ENCODE data around the gene LMAN1L. TPM values are rescaled to one million over a fixed set of nuclear protein-coding genes. Genes with fewer than 3 reads are reported as not detected.

LMAN1L gene
- total RNA-seq, 4 donors from 2014 or later: not detected

GRCh38 chr15:74872702-74873035 is 60.0 kb downstream of the LMAN1L start:
- intact Hi-C loops (cut with DNase I; ENCODE audit: low total_unique reads): loop anchor here (1.0 kb wide), 2 partner anchors 29 to 84 kb away; partner anchors contain the start of genes RPP25 and ULK3

DNA sequence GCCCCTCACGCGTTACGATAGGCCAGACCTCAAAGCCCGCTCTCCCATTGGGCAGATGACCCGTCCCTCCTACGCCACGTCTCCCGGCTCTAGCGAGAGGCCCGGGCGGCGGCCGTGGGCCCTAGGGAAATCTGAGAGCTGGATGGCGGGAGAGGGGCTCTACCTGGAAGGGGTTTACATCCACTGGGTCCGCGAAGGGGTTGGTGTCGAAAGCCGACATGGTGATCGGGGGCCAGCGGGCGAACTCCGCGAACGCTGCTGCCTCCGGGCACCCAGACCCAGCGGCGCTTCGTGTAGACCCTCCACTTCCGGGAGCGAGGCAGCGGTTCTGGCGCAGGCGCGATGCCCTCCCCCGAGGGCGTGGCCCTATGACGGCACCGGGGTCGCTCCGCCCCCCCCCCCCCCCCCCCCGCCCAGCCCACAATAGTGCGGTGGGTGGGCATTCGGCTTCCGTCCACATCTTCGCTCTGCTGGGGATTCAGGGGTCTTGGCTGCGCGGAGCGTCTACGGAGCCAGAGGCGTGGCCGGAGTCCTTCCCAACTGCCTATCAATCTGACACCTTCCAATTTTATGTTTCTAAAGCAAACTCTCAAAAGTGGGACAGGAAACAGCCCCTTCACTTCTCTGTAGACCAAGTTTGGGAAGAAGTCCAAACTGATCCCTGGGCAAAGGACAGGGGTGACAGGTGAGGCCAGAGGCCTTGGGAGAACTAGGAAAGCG is 60.6 kb downstream of the LMAN1L start, which contains the start of gene SCAMP2:
Gene SCAMP2 (minus strand): TSS at position 330 of the 720 bp plus-strand sequence. CDS start 110 bp downstream, at position 220.
- Histone ChIP-seq H3K27me3 (no peaks in the 10 kb centered on the region), H3K4me1 (peaks cover 41 to 52% of the 10 kb centered on the region in 2 donors), H3K4me3 (peak within 1 kb of the TSS; percentile 74 to 91 (median 84)), H3K36me3 (no peaks in the 10 kb centered on the region), H3K27ac (peak within 1 kb of the TSS; percentile 94 to 99 (median 96)), H3K9me3 (no peaks in the 10 kb centered on the region)
- in situ Hi-C loops (cut with MboI; ENCODE audit: low sequenced_read_pairs in 4 of 4): no loop called here
- DNase-seq: peak; percentile 94
- intact Hi-C loops (cut with DNase I; ENCODE audit: low total_unique reads): loop anchor here (1.0 kb wide), 2 partner anchors 30 to 83 kb away; partner anchors contain the start of genes RPP25 and ULK3
- peak; percentile 90 to 94 for ATAC-seq
- peak; percentile 82 to 90 for TF ChIP-seq POLR2A (IDR thresholded peaks at IDR 0.05)
- peak in 1 of 5 experiments; percentile 12 for TF ChIP-seq CTCF (IDR thresholded peaks at IDR 0.05 in 4 of 5, conservative IDR thresholded peaks at IDR 0.05 in 1 of 5)

More at GRCh38 chr15:74872702-74873035, 60.0 kb downstream of the LMAN1L start:
- no peaks in the 10 kb centered on the region for H3K27me3 ChIP-seq
- ATAC-seq: peak in 1 of 2 donors; percentile 1
- no peaks in the 10 kb centered on the region for H3K9me3 ChIP-seq
- H3K4me1 ChIP-seq: peaks cover 46 to 57% of the 10 kb centered on the region in 2 donors
- peak overlapping the region; percentile 94 to 99 (median 96) for H3K27ac ChIP-seq
- TF ChIP-seq CTCF (IDR thresholded peaks at IDR 0.05 in 4 of 5, conservative IDR thresholded peaks at IDR 0.05 in 1 of 5): no peak
- no peak for TF ChIP-seq POLR2A (IDR thresholded peaks at IDR 0.05)
- DNase-seq: no peak
- H3K36me3 ChIP-seq: no peaks in the 10 kb centered on the region
- peak overlapping the region; percentile 74 to 91 (median 84) for H3K4me3 ChIP-seq
- in situ Hi-C loops (cut with MboI; ENCODE audit: low sequenced_read_pairs in 4 of 4): no loop called here

DNA sequence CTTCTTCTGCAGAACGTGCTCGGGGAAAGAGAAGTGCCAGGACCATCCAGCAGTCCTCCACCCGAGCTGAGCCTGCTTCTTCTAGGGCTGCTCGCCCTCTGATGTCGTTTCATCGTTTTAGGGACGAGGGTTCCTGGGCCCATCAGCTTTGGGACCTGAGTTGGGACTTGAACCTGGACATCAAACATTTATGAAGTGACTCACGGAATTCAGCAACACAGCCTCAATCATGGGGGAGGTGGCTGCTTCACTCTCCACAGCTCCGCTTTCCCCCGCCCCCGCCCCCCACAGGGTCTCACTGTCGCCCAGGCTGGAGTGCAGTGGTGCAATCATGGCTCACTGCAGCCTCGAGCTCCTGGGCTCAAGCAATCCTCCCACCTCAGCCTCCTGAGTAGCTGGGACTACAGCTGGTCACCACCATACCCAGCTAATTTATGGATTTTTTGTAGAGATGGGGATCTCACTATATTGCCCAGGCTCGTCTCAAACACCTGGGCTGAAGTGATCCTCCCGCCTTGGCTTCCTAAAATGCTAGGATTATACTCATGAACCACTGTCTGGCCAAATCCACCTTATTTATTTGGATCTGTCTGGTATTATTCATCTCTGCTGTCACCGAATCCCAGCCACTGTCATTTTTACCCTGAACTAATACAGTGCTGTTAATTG is 61.3 kb downstream of the LMAN1L start:
- intact Hi-C loops (cut with DNase I; ENCODE audit: low total_unique reads) (loop anchor here (1.0 kb wide), 2 partner anchors 31 to 82 kb away; partner anchors contain the start of genes RPP25 and ULK3), in situ Hi-C loops (cut with MboI; ENCODE audit: low sequenced_read_pairs in 4 of 4) (no loop called here)
- no peaks in the 10 kb centered on the region for H3K36me3 ChIP-seq
- no peak for TF ChIP-seq CTCF (IDR thresholded peaks at IDR 0.05 in 4 of 5, conservative IDR thresholded peaks at IDR 0.05 in 1 of 5)
- no peak for TF ChIP-seq POLR2A (IDR thresholded peaks at IDR 0.05)
- H3K27me3 ChIP-seq: no peaks in the 10 kb centered on the region
- H3K4me1 ChIP-seq: peaks cover 34 to 45% of the 10 kb centered on the region in 2 donors
- peak overlapping the region; percentile 74 to 91 (median 84) for H3K4me3 ChIP-seq
- no peaks in the 10 kb centered on the region for H3K9me3 ChIP-seq
- no peak for DNase-seq
- peak overlapping the region; percentile 94 to 99 (median 96) for H3K27ac ChIP-seq
- peak in 1 of 2 donors; percentile 26 for ATAC-seq

Small RNAs within 50 kb of the gene (microRNA-seq; reads per million reads assigned to microRNA genes)
- gene MIR4513 (ENCODE audit: borderline replicate concordance in 2 of 2) (0 reads per million in 2 donors), gene MIR6882 (ENCODE audit: borderline replicate concordance in 2 of 2) (0 to 1.2 reads per million in 2 donors)

Other genes with a start within 250 kb of the LMAN1L start
- gene CLK3, start 197.0 kb upstream of the LMAN1L start, total RNA-seq: 100 to 1,000 TPM in 2 of 4 donors, 10 to 100 TPM in 2; 45.4 to 152 (median 105) TPM
- gene EDC3, start 116.8 kb upstream of the LMAN1L start, total RNA-seq: 10 to 100 TPM in 3 of 4 donors, 1 to 10 TPM in 1; 7.9 to 19.4 (median 11.6) TPM
- 1 to 10 TPM in 2 of 4 donors, under 1 TPM in 2; 0.41 to 3.0 (median 1.6) TPM for gene CYP1A1, start 87.3 kb upstream of the LMAN1L start, total RNA-seq
- not detected for gene CYP1A2, start 64.0 kb upstream of the LMAN1L start, total RNA-seq
- gene CSK, start 30.8 kb upstream of the LMAN1L start, total RNA-seq: 10 to 100 TPM in 2 of 4 donors, 1 to 10 TPM in 2; 6.4 to 11.7 (median 10.8) TPM
- not detected for gene CPLX3, start 13.8 kb downstream of the LMAN1L start, total RNA-seq
- gene ULK3, start 30.3 kb downstream of the LMAN1L start, total RNA-seq: 10 to 100 TPM; 39.0 to 56.5 (median 48.1) TPM
- 100 to 1,000 TPM in 1 of 4 donors, 10 to 100 TPM in 3; 46.3 to 122 (median 74.3) TPM for gene SCAMP2, start 60.5 kb downstream of the LMAN1L start, total RNA-seq
- 100 to 1,000 TPM in 2 of 4 donors, 10 to 100 TPM in 2; 66.7 to 129 (median 98.5) TPM for gene MPI, start 77.2 kb downstream of the LMAN1L start, total RNA-seq
- gene FAM219B, start 94.0 kb downstream of the LMAN1L start, total RNA-seq: 10 to 100 TPM; 28.2 to 32.9 (median 31.2) TPM
- 100 to 1,000 TPM; 425 to 558 (median 512) TPM for gene COX5A, start 125.2 kb downstream of the LMAN1L start, total RNA-seq
- 1 to 10 TPM; 1.0 to 5.1 (median 1.9) TPM for gene RPP25, start 143.9 kb downstream of the LMAN1L start, total RNA-seq
- under 1 TPM in 1 of 4 donors, not detected in 3; 0.47 TPM for gene SCAMP5, start 182.7 kb downstream of the LMAN1L start, total RNA-seq
- gene PPCDC, start 210.8 kb downstream of the LMAN1L start, total RNA-seq: 10 to 100 TPM in 2 of 4 donors, 1 to 10 TPM in 2; 5.5 to 20.2 (median 11.9) TPM